HepG2 (cell line): ENCODE results near the gene TOGARAM1. TPM values are rescaled to one million over a fixed set of nuclear protein-coding genes. Genes with fewer than 3 reads are reported as not detected.
A peak's percentile ranks its signal among the peaks of the same experiment; 100 is the strongest.

Source experiments
- ATAC-seq: fragments of 200-7000 bp; cut with Tn5 transposase; 3 replicates; pipeline ENCODE4 v1.9.1; 2020; ENCODE audit warnings: mild to moderate bottlenecking, moderate library complexity
- BruUV-seq: library from RNA; stranded (reverse); fragments of 400-500 nt; replicated peaks from 2 replicates; lab custom pipeline; 2021; lab: Mats Ljungman, UMichigan
- CTCF ChIA-PET: fragments of 300-600 bp; formaldehyde crosslinking; extraction: SDS; loops from one replicate; lab custom pipeline; 2021; ENCODE audit warnings: low total read pairs, inconsistent platforms, low intra/inter-chr PET ratio; lab: Yijun Ruan, JAX
- POLR2A ChIA-PET: fragments of 350-600 bp; sonication (Branson Sonifier 250); formaldehyde crosslinking; loops from one replicate; lab custom pipeline; 2020; ENCODE audit warnings: antibody characterized with exemption, inconsistent platforms; lab: Yijun Ruan, JAX
- DNase-seq: peaks from one replicate; pipeline ENCODE4 v3.0.0-alpha.2; 2015; ENCODE audit warnings: low spot score
- FAIRE-seq: peaks from 3 replicates; lab custom pipeline; 2011; peaks lifted over from hg19 to GRCh38; lab: Jason Lieb, UNC
- H2AFZ ChIP-seq: one replicate; pipeline ENCODE4 v1.6.1; 2011; ENCODE audit warnings: low read length, inconsistent platforms
- H3K27ac ChIP-seq: fragments of 300-600 bp; 3 replicates; pipeline ENCODE4 v1.8.0; 2011; ENCODE audit warnings: mixed run types, mild to moderate bottlenecking, mixed read lengths, low read length, inconsistent platforms; ENCODE audit not compliant: insufficient read depth; ENCODE audit errors: extremely low read length
- H3K27me3 ChIP-seq, 2 experiments: fragments of 200-600 bp in 1 of 2; 2 replicates in 1 of 2; 3 replicates in 1 of 2; pipeline versions ENCODE4 v1.6.0 to v1.8.0; 2011; ENCODE audit warnings: low read length in 2 of 2, mild to moderate bottlenecking in 2 of 2, moderate library complexity in 2 of 2, inconsistent platforms in 1 of 2; ENCODE audit not compliant: insufficient read depth in 2 of 2, control insufficient read depth in 1 of 2
- H3K36me3 ChIP-seq, 2 experiments: fragments of 200-600 bp in 1 of 2; replicated peaks in 1 of 2; 2 replicates in 1 of 2; 3 replicates in 1 of 2; pipeline versions ENCODE4 v1.5.1 to v1.8.0; 2011; ENCODE audit warnings: low read length in 2 of 2, inconsistent platforms in 1 of 2; ENCODE audit not compliant: insufficient read depth in 2 of 2, control insufficient read depth in 1 of 2
- H3K4me1 ChIP-seq: 2 replicates; pipeline ENCODE4 v1.5.1; 2012; ENCODE audit warnings: low read length, inconsistent platforms; ENCODE audit not compliant: insufficient read depth
- H3K4me2 ChIP-seq: 2 replicates; pipeline ENCODE4 v1.6.0; 2011; ENCODE audit warnings: low read depth, low read length, inconsistent platforms
- H3K4me3 ChIP-seq, 3 experiments: fragments of 200-600 bp in 1 of 3; sonication (generic), shearing (Covaris generic) in 1 of 3; replicated peaks in 1 of 3; 2 replicates each; pipeline ENCODE4 v1.5.1; 2011 to 2016; ENCODE audit warnings: low read length in 3 of 3, inconsistent platforms in 2 of 3, low read depth in 2 of 3, mild to moderate bottlenecking in 2 of 3, control low read depth in 1 of 3, mixed read lengths in 1 of 3; ENCODE audit not compliant: insufficient read depth in 1 of 3
- H3K79me2 ChIP-seq: one replicate; pipeline ENCODE4 v1.6.1; 2011; ENCODE audit warnings: low read length, inconsistent platforms; ENCODE audit not compliant: insufficient read depth
- H3K9ac ChIP-seq: 2 replicates; pipeline ENCODE4 v1.6.0; 2011; ENCODE audit warnings: mild to moderate bottlenecking, low read depth, low read length, inconsistent platforms; ENCODE audit not compliant: insufficient read depth
- H3K9me3 ChIP-seq: 2 replicates; pipeline ENCODE4 v1.5.1; 2012; ENCODE audit warnings: mild to moderate bottlenecking, low read length
- H4K20me1 ChIP-seq: 2 replicates; pipeline ENCODE4 v1.6.0; 2011; ENCODE audit warnings: inconsistent platforms, mild to moderate bottlenecking, low read length, moderate library complexity; ENCODE audit not compliant: insufficient read depth
- CC2D1A ChIP-seq: sonication (generic); formaldehyde crosslinking; IDR thresholded peaks from 2 replicates; pipeline ENCODE4 v1.8.1; 2023; ENCODE audit warnings: mild to moderate bottlenecking, missing genetic modification reagents
- CREB1 ChIP-seq, 2 experiments: fragments of 450-650 bp in 1 of 2; IDR thresholded peaks; 2 replicates each; pipeline ENCODE4 v1.6.1; 2016 to 2017; ENCODE audit warnings: control low read depth in 1 of 2, mild to moderate bottlenecking in 1 of 2, missing compliant biosample characterization in 1 of 2, missing genetic modification characterization in 1 of 2
- KDM5A ChIP-seq: fragments of 200-600 bp; sonication (generic); IDR thresholded peaks from 2 replicates; pipeline ENCODE4 v1.7.0; 2018; ENCODE audit warnings: antibody characterized with exemption, mild to moderate bottlenecking, low read length, borderline replicate concordance
- KLF12 ChIP-seq: sonication (generic); formaldehyde crosslinking; IDR thresholded peaks from 2 replicates; pipeline ENCODE4 v1.4.0; 2020; ENCODE audit warnings: missing genetic modification reagents, borderline replicate concordance
- NFAT5 ChIP-seq: sonication (generic); formaldehyde crosslinking; IDR thresholded peaks from 2 replicates; pipeline ENCODE4 v1.4.0; 2020; ENCODE audit warnings: missing genetic modification reagents
- SOX5 ChIP-seq: IDR thresholded peaks from 2 replicates; pipeline ENCODE4 v1.6.1; 2016; ENCODE audit warnings: borderline replicate concordance
- UBTF ChIP-seq: sonication (generic); formaldehyde crosslinking; IDR thresholded peaks from 2 replicates; pipeline ENCODE4 v1.4.0; 2020; ENCODE audit warnings: mild to moderate bottlenecking, missing genetic modification reagents
- ZBTB37 ChIP-seq: sonication (generic); formaldehyde crosslinking; IDR thresholded peaks from 2 replicates; pipeline ENCODE4 v1.4.0; 2020; ENCODE audit warnings: mild to moderate bottlenecking, missing genetic modification reagents
- ZNF282 ChIP-seq: fragments of 450-650 bp; IDR thresholded peaks from 2 replicates; pipeline ENCODE4 v1.6.1; 2018; ENCODE audit not compliant: partially characterized antibody
- ZNF30 ChIP-seq: sonication (generic); formaldehyde crosslinking; IDR thresholded peaks from 2 replicates; pipeline ENCODE4 v1.5.0; 2020; ENCODE audit warnings: mild to moderate bottlenecking, missing genetic modification reagents
- ZNF337 ChIP-seq: sonication (generic); formaldehyde crosslinking; IDR thresholded peaks from 2 replicates; pipeline ENCODE4 v1.5.1; 2020; ENCODE audit warnings: missing genetic modification reagents, low read depth, mild to moderate bottlenecking, borderline replicate concordance
- ZNF644 ChIP-seq: IDR thresholded peaks from 2 replicates; pipeline ENCODE4 v1.6.1; 2016; ENCODE audit warnings: low read depth
- ZNF7 ChIP-seq: IDR thresholded peaks from 2 replicates; pipeline ENCODE4 v1.6.1; 2016; ENCODE audit warnings: missing biosample characterization, missing genetic modification reagents
- ZNF780A ChIP-seq: sonication (generic); formaldehyde crosslinking; IDR thresholded peaks from 2 replicates; pipeline ENCODE4 v1.8.0; 2022; ENCODE audit warnings: mild to moderate bottlenecking, missing genetic modification reagents, moderate library complexity
- ZNF784 ChIP-seq: sonication (generic); formaldehyde crosslinking; IDR thresholded peaks from 2 replicates; pipeline ENCODE4 v1.5.1; 2020; ENCODE audit warnings: missing genetic modification reagents, mild to moderate bottlenecking, borderline replicate concordance
- WGBS: methylation state at CpG from one replicate; pipeline ENCODE4 v1.1.6; 2017; ENCODE audit warnings: low lambda C conversion rate; 5-methylcytosine and 5-hydroxymethylcytosine counted together
- in situ Hi-C: cut with HindIII; loops from 2 replicates; pipeline ENCODE4 v1.10.0; 2017; ENCODE audit warnings: low pct_unique_long_range_greater_than_20kb; ENCODE audit not compliant: extremely low pct_ligation_motif_present
- intact Hi-C: fragments of 100-400 bp; cut with micrococcal nuclease; formaldehyde crosslinking; loops from one replicate; pipeline ENCODE4 v1.10.0; 2022; ENCODE audit not compliant: unreplicated experiment
- polyA plus RNA-seq, 8 experiments: library from polyadenylated mRNA; depleted of rRNA in 3 of 8; stranded (reverse) in 7 of 8; unstranded in 1 of 8; fragments of >200 nt; fragmentation: Illumina TruSeq in 4 of 8; extraction: Trizol in 4 of 8; gene quantifications; 2 replicates each; pipeline versions ENCODE4 v1.2.1 to v1.2.3, GENCODE V29; 2011 to 2016; ENCODE audit warnings: low read depth in 4 of 8, missing spikeins in 1 of 8, mixed read lengths in 1 of 8; ENCODE audit not compliant: insufficient read depth in 1 of 8
- total RNA-seq, 5 experiments: library from RNA; depleted of rRNA; stranded (reverse); fragments of >200 nt; fragmentation: Illumina TruSeq; extraction: Trizol; gene quantifications; 2 replicates each; pipeline ENCODE4 v1.2.3, GENCODE V29; 2016; ENCODE audit warnings: low read depth in 1 of 5

Gene TOGARAM1
- total and polyA plus RNA-seq, 2 of the 13 experiments (the other 11 are each of a cell fraction or from before 2014, with no cell fraction given), result 5.6 to 9.8 TPM

- no peaks in the 10 kb centered on the region; a peak in 1 of 5 replicates for H3K27me3 ChIP-seq
- peaks cover 93% of the 10 kb centered on the region for H3K79me2 ChIP-seq
- BruUV-seq, result TSS peak; percentile 66
- peak overlapping the region; percentile 62 for H2AFZ ChIP-seq
- WGBS, result under 1% methylated on average over 14 of the region's 14 CpGs
- ATAC-seq (peak; percentile 60), DNase-seq (no peak), FAIRE-seq (no peak)
- ChIA-PET CTCF (no interaction called here), POLR2A (interaction anchor here (0.7 to 4.5 kb wide), 12 partner anchors 12 to 1181 kb away, joined by 3 to 42 read pairs (median 4); partner anchors contain the start of genes FANCM, FKBP3, MIS18BP1 and PRPF39)
- H3K9ac ChIP-seq, result peak overlapping the region; percentile 81
- intact Hi-C loops, result loop anchor here (1.0 kb wide), 1 partner anchor 48 kb away; no protein-coding TSS in a partner anchor
- H3K36me3 ChIP-seq, result no peaks in the 10 kb centered on the region
- peak overlapping the region; percentile 74 to 84 (median 80) for H3K4me3 ChIP-seq
- peaks cover 13% of the 10 kb centered on the region for H4K20me1 ChIP-seq
- H3K4me1 ChIP-seq, result peaks cover 30% of the 10 kb centered on the region
- in situ Hi-C loops, result loop anchor here (5.0 kb wide), 1 partner anchor 176 kb away; the partner anchor contains the start of gene FANCM
- H3K4me2 ChIP-seq, result peak overlapping the region; percentile 73
- H3K9me3 ChIP-seq, result no peaks in the 10 kb centered on the region
- peak overlapping the region; percentile 84 for H3K27ac ChIP-seq
- TF ChIP-seq KLF12 (no peak), CREB1 (IDR thresholded peaks at IDR 0.05) (no peak), CREB1 (CRISPR knock-in tag; IDR thresholded peaks at IDR 0.05) (no peak), UBTF (CRISPR knock-in tag) (no peak), ZNF30 (CRISPR knock-in tag) (no peak), CC2D1A (CRISPR knock-in tag) (no peak), ZNF282 (no peak), ZBTB37 (no peak), ZNF644 (CRISPR knock-in tag) (no peak), ZNF7 (no peak), ZNF780A (no peak), KDM5A (peak; percentile 60; the same call in 1 of the 2 replicates), ZNF784 (CRISPR knock-in tag) (no peak), SOX5 (no peak), ZNF337 (CRISPR knock-in tag) (no peak), NFAT5 (no peak)
Observed at GRCh38 chr14:44961151-44961553, 838 bp upstream of the TOGARAM1 start.
